Measurements from ENCODE around the gene NBPF12. TPM values are rescaled to one million over a fixed set of nuclear protein-coding genes. Genes with fewer than 3 reads are reported as not detected.
"Not testable (repeated sequence)": the region's sequence is repeated elsewhere in the genome, so short reads cannot be mapped to it uniquely, and the experiment has no call there.

Gene NBPF12
- total and polyA plus RNA-seq, 2 donors (not counting 3 experiments of a cell fraction or from before 2014, with no cell fraction given): 6.3 to 10.7 TPM

DNA sequence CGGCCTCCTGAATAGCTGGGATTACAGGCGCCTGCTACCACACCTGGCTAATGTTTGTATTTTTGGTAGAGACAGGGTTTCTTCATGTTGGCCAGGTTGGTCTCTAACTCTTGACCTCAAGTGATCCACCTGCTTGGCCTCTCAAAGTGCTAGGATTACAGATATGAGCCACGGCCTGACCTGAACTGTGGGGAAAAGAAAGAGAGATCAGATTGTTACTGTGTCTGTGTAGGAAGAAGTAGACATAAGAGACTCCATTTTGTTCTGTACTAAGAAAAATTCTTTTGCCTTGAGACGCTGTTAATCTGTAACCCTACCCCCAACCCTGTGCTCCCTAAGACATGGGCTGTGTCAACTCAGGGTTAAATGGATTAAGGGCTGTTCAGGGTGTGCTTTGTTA is 10.0 kb downstream of the NBPF12 start:
- BruUV-seq (replicated peaks); H3K79me2 ChIP-seq (ENCODE audit: control insufficient read depth, insufficient read depth, low read length); dilution Hi-C loops (cut with MboI; ENCODE audit: extremely low pct_ligation_motif_present, low sequenced_read_pairs); H3K4me2 ChIP-seq (ENCODE audit: insufficient read depth, low read length); H3K36me3 ChIP-seq (ENCODE audit: control insufficient read depth in 2 of 2, extremely low read depth in 1 of 2, insufficient read depth in 2 of 2, low read length in 2 of 2); DNase-seq (ENCODE audit: low read depth, low spot score); POLR2A ChIA-PET; H3K4me1 ChIP-seq (ENCODE audit: control insufficient read depth, extremely low read depth, insufficient read depth, low read length); H3K9me3 ChIP-seq (replicated peaks; ENCODE audit: control insufficient read depth, insufficient read depth, low read length); intact Hi-C loops (cut with micrococcal nuclease); CTCF ChIA-PET; H3K27me3 ChIP-seq (ENCODE audit: control insufficient read depth in 2 of 2, insufficient read depth in 2 of 2, low read length in 2 of 2); H4K20me1 ChIP-seq (replicated peaks; ENCODE audit: control insufficient read depth, extremely low read depth, insufficient read depth, low read length); FAIRE-seq; H2AFZ ChIP-seq (ENCODE audit: low read depth, low read length); H3K27ac ChIP-seq (ENCODE audit: insufficient read depth, low read depth, low read length); H3K4me3 ChIP-seq (replicated peaks in 1 of 3; ENCODE audit: insufficient read depth in 1 of 3, low read depth in 1 of 3, low read length in 3 of 3); H3K9me1 ChIP-seq (replicated peaks; ENCODE audit: control insufficient read depth, extremely low read depth, insufficient read depth, low read length); H3K9ac ChIP-seq (replicated peaks; ENCODE audit: extremely low read depth, insufficient read depth, low read length): not testable (repeated sequence)

DNA sequence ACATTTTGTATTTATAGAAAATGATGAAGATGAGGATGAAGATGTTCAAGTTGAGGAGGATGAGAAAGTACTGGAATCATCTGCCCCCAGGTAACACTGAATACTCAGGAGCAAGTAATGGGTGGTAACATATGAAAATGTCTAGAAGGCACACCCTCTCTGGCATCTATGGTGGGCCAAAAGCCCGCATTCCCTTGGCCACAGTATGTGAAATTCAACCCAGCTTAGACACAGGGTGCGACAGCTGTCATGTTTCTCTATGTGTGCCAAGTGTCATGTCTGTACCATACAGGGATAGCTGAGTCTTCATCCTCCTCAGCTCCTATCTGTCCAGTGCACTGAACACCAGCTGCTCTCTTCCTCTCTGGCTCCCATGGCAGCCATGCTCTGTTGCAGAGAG is 26.2 kb downstream of the NBPF12 start:
- H3K79me2 ChIP-seq (ENCODE audit: control insufficient read depth, insufficient read depth, low read length); dilution Hi-C loops (cut with MboI; ENCODE audit: extremely low pct_ligation_motif_present, low sequenced_read_pairs); H3K27me3 ChIP-seq (ENCODE audit: control insufficient read depth in 2 of 2, insufficient read depth in 2 of 2, low read length in 2 of 2); H3K4me3 ChIP-seq (replicated peaks in 1 of 3; ENCODE audit: insufficient read depth in 1 of 3, low read depth in 1 of 3, low read length in 3 of 3); H3K4me2 ChIP-seq (ENCODE audit: insufficient read depth, low read length); FAIRE-seq; H3K9ac ChIP-seq (replicated peaks; ENCODE audit: extremely low read depth, insufficient read depth, low read length); intact Hi-C loops (cut with micrococcal nuclease); BruUV-seq (replicated peaks); H3K9me1 ChIP-seq (replicated peaks; ENCODE audit: control insufficient read depth, extremely low read depth, insufficient read depth, low read length); H3K27ac ChIP-seq (ENCODE audit: insufficient read depth, low read depth, low read length); H2AFZ ChIP-seq (ENCODE audit: low read depth, low read length); H3K36me3 ChIP-seq (ENCODE audit: control insufficient read depth in 2 of 2, extremely low read depth in 1 of 2, insufficient read depth in 2 of 2, low read length in 2 of 2); CTCF ChIA-PET; DNase-seq (ENCODE audit: low read depth, low spot score); H4K20me1 ChIP-seq (replicated peaks; ENCODE audit: control insufficient read depth, extremely low read depth, insufficient read depth, low read length); H3K4me1 ChIP-seq (ENCODE audit: control insufficient read depth, extremely low read depth, insufficient read depth, low read length); POLR2A ChIA-PET; H3K9me3 ChIP-seq (replicated peaks; ENCODE audit: control insufficient read depth, insufficient read depth, low read length): not testable (repeated sequence)

DNA sequence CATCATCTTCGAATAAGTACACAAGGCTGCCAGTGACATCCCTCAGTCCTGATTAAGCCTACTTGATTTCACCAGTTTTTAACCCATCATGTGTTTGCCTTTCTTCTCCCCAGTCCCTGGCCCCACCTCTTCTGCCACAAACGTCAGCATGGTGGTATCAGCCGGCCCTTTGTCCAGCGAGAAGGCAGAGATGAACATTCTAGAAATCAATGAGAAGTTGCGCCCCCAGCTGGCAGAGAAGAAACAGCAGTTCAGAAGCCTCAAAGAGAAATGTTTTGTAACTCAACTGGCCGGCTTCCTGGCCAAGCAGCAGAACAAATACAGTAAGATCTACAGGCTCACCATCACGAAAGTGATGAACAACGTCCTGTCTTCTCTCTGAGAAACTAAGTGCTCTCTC is 28.2 kb downstream of the NBPF12 start:
- H2AFZ ChIP-seq (ENCODE audit: low read depth, low read length); H3K4me2 ChIP-seq (ENCODE audit: insufficient read depth, low read length); H3K4me3 ChIP-seq (replicated peaks in 1 of 3; ENCODE audit: insufficient read depth in 1 of 3, low read depth in 1 of 3, low read length in 3 of 3); H4K20me1 ChIP-seq (replicated peaks; ENCODE audit: control insufficient read depth, extremely low read depth, insufficient read depth, low read length); BruUV-seq (replicated peaks); CTCF ChIA-PET; H3K79me2 ChIP-seq (ENCODE audit: control insufficient read depth, insufficient read depth, low read length); H3K36me3 ChIP-seq (ENCODE audit: control insufficient read depth in 2 of 2, extremely low read depth in 1 of 2, insufficient read depth in 2 of 2, low read length in 2 of 2); H3K9me1 ChIP-seq (replicated peaks; ENCODE audit: control insufficient read depth, extremely low read depth, insufficient read depth, low read length); H3K9ac ChIP-seq (replicated peaks; ENCODE audit: extremely low read depth, insufficient read depth, low read length); H3K27ac ChIP-seq (ENCODE audit: insufficient read depth, low read depth, low read length); dilution Hi-C loops (cut with MboI; ENCODE audit: extremely low pct_ligation_motif_present, low sequenced_read_pairs); H3K9me3 ChIP-seq (replicated peaks; ENCODE audit: control insufficient read depth, insufficient read depth, low read length); POLR2A ChIA-PET; FAIRE-seq; intact Hi-C loops (cut with micrococcal nuclease); H3K27me3 ChIP-seq (ENCODE audit: control insufficient read depth in 2 of 2, insufficient read depth in 2 of 2, low read length in 2 of 2); H3K4me1 ChIP-seq (ENCODE audit: control insufficient read depth, extremely low read depth, insufficient read depth, low read length): not testable (repeated sequence)
- DNase-seq (ENCODE audit: low read depth, low spot score): peak; percentile 2
- TF ChIP-seq, protein P1, sequence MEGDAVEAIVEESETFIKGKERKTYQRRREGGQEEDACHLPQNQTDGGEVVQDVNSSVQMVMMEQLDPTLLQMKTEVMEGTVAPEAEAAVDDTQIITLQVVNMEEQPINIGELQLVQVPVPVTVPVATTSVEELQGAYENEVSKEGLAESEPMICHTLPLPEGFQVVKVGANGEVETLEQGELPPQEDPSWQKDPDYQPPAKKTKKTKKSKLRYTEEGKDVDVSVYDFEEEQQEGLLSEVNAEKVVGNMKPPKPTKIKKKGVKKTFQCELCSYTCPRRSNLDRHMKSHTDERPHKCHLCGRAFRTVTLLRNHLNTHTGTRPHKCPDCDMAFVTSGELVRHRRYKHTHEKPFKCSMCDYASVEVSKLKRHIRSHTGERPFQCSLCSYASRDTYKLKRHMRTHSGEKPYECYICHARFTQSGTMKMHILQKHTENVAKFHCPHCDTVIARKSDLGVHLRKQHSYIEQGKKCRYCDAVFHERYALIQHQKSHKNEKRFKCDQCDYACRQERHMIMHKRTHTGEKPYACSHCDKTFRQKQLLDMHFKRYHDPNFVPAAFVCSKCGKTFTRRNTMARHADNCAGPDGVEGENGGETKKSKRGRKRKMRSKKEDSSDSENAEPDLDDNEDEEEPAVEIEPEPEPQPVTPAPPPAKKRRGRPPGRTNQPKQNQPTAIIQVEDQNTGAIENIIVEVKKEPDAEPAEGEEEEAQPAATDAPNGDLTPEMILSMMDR (IDR thresholded peaks at IDR 0.05; ENCODE audit: extremely low read depth in 1 of 2, insufficient read depth in 1 of 2, low read depth in 1 of 2, low read length in 2 of 2): peak; percentile 16 to 28

DNA sequence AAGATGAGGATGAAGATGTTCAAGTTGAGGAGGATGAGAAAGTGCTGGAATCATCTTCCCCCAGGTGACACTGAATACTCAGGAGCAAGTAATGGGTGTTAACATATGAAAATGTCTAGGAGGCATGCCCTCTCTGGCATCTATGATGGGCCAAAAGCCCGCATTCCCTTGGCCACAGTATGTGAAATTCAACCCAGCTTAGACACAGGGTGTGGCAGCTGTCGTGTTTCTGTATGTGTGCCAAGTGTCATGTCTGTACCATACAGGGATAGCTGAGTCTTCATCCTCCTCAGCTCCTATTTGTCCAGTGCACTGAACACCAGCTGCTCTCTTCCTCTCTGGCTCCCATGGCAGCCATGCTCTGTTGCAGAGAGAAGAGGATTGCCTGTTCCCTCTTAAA is 32.5 kb downstream of the NBPF12 start:
- POLR2A ChIA-PET; H3K9me3 ChIP-seq (replicated peaks; ENCODE audit: control insufficient read depth, insufficient read depth, low read length); H3K4me3 ChIP-seq (replicated peaks in 1 of 3; ENCODE audit: insufficient read depth in 1 of 3, low read depth in 1 of 3, low read length in 3 of 3); H3K4me1 ChIP-seq (ENCODE audit: control insufficient read depth, extremely low read depth, insufficient read depth, low read length); intact Hi-C loops (cut with micrococcal nuclease); dilution Hi-C loops (cut with MboI; ENCODE audit: extremely low pct_ligation_motif_present, low sequenced_read_pairs); H3K9me1 ChIP-seq (replicated peaks; ENCODE audit: control insufficient read depth, extremely low read depth, insufficient read depth, low read length); H4K20me1 ChIP-seq (replicated peaks; ENCODE audit: control insufficient read depth, extremely low read depth, insufficient read depth, low read length); H3K9ac ChIP-seq (replicated peaks; ENCODE audit: extremely low read depth, insufficient read depth, low read length); H3K79me2 ChIP-seq (ENCODE audit: control insufficient read depth, insufficient read depth, low read length); CTCF ChIA-PET; BruUV-seq (replicated peaks); H2AFZ ChIP-seq (ENCODE audit: low read depth, low read length); H3K27me3 ChIP-seq (ENCODE audit: control insufficient read depth in 2 of 2, insufficient read depth in 2 of 2, low read length in 2 of 2); H3K36me3 ChIP-seq (ENCODE audit: control insufficient read depth in 2 of 2, extremely low read depth in 1 of 2, insufficient read depth in 2 of 2, low read length in 2 of 2); FAIRE-seq; H3K4me2 ChIP-seq (ENCODE audit: insufficient read depth, low read length); H3K27ac ChIP-seq (ENCODE audit: insufficient read depth, low read depth, low read length); DNase-seq (ENCODE audit: low read depth, low spot score): not testable (repeated sequence)

Data from endothelial cell of umbilical vein (primary cell).